Measurements from ENCODE around the gene TMEM45B. TPM values are rescaled to one million over a fixed set of nuclear protein-coding genes. Genes with fewer than 3 reads are reported as not detected.

The TMEM45B gene
- total and polyA plus RNA-seq, 2 of the 13 experiments (the other 11 are each of a cell fraction or from before 2014, with no cell fraction given) = 29.1 to 181 TPM

DNA sequence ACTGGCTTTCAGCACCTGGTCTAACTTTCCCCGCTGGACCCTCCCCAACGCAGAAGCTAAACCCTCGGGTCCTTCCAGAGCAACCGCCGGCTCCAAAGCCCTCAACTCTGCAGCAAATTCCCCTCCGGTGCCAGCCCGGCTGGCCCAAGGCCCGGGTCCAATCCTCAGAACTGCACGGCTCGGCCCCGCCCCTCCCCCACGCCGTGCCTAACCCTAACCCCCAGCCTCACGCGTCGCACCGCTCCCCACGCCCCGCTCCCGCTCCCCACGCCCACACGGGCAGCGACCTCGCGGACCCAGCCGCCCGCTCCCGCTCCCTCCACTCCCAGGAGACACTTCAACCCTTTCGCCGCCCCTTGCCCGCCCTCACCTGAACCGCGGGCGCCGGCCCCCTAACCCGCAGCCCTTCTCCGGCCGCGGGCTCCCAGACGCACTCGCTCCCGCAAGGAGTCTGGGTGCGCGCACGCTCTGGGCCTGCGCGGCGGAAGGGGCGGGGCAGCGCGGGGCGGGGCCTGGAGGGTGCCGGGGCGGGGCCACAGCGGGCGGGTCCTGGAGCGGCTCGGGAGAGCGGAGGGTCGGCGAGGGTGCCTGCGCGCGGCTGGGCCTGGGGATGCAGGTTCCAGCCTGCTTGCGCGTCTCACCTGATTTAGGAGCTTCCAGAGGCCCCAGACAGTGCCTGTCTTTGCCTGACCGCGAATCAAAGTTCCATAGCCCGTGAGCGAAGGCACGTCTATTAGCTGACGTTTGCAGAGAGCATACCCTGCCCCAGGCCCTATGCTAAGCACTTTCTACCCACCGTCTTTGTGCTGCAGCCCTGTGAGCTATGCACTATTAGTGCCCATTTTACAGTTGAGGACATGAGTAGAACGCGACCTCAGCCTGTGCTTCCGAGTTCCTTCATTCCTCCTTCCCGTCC lies 79.7 kb downstream of the TMEM45B start, which contains the start of gene NFRKB (continued):
- TF ChIP-seq, protein P1, sequence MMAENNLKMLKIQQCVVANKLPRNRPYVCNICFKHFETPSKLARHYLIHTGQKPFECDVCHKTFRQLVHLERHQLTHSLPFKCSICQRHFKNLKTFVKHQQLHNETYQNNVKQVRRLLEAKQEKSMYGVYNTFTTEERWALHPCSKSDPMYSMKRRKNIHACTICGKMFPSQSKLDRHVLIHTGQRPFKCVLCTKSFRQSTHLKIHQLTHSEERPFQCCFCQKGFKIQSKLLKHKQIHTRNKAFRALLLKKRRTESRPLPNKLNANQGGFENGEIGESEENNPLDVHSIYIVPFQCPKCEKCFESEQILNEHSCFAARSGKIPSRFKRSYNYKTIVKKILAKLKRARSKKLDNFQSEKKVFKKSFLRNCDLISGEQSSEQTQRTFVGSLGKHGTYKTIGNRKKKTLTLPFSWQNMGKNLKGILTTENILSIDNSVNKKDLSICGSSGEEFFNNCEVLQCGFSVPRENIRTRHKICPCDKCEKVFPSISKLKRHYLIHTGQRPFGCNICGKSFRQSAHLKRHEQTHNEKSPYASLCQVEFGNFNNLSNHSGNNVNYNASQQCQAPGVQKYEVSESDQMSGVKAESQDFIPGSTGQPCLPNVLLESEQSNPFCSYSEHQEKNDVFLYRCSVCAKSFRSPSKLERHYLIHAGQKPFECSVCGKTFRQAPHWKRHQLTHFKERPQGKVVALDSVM (CRISPR knock-in tag; IDR thresholded peaks at IDR 0.05) = peak; percentile 32; the same call in 1 of the 2 replicates
- TF ChIP-seq, protein P2, sequence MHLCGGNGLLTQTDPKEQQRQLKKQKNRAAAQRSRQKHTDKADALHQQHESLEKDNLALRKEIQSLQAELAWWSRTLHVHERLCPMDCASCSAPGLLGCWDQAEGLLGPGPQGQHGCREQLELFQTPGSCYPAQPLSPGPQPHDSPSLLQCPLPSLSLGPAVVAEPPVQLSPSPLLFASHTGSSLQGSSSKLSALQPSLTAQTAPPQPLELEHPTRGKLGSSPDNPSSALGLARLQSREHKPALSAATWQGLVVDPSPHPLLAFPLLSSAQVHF (CRISPR knock-in tag; IDR thresholded peaks at IDR 0.05) = no peak
- TF ChIP-seq, protein P3, sequence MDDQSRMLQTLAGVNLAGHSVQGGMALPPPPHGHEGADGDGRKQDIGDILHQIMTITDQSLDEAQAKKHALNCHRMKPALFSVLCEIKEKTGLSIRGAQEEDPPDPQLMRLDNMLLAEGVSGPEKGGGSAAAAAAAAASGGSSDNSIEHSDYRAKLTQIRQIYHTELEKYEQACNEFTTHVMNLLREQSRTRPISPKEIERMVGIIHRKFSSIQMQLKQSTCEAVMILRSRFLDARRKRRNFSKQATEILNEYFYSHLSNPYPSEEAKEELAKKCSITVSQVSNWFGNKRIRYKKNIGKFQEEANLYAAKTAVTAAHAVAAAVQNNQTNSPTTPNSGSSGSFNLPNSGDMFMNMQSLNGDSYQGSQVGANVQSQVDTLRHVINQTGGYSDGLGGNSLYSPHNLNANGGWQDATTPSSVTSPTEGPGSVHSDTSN (CRISPR knock-in tag; IDR thresholded peaks at IDR 0.05; ENCODE audit: borderline replicate concordance) = no peak
- TF ChIP-seq MATR3 (CRISPR knock-in tag; IDR thresholded peaks at IDR 0.05) (no peak), ZNF782 (CRISPR knock-in tag; IDR thresholded peaks at IDR 0.05; ENCODE audit: borderline replicate concordance) (no peak), GTF3A (CRISPR knock-in tag; conservative IDR thresholded peaks at IDR 0.05) (0 out of 2 replicates have a peak, but pooled peaks have one; percentile 31), HNRNPLL (IDR thresholded peaks at IDR 0.05; ENCODE audit: low read depth, low read length, poor library complexity, severe bottlenecking) (peak; percentile 28), RFX5 (IDR thresholded peaks at IDR 0.05; ENCODE audit: low read depth, low read length) (no peak), SP4 (CRISPR knock-in tag; IDR thresholded peaks at IDR 0.05) (peak; percentile 64; the same call in 1 of the 2 replicates), TOPORS (CRISPR knock-in tag; IDR thresholded peaks at IDR 0.05) (no peak), ZNF296 (CRISPR knock-in tag; conservative IDR thresholded peaks at IDR 0.05) (no peak), ZNF773 (CRISPR knock-in tag; IDR thresholded peaks at IDR 0.05; ENCODE audit: borderline replicate concordance) (no peak), TP53 (CRISPR knock-in tag; conservative IDR thresholded peaks at IDR 0.05) (no peak), NFIB (CRISPR knock-in tag; IDR thresholded peaks at IDR 0.05; ENCODE audit: borderline replicate concordance) (no peak), ZNF510 (CRISPR knock-in tag; IDR thresholded peaks at IDR 0.05; ENCODE audit: low read depth) (no peak), ZNF878 (CRISPR knock-in tag; IDR thresholded peaks at IDR 0.05) (no peak), ZBTB43 (CRISPR knock-in tag; conservative IDR thresholded peaks at IDR 0.05) (peak; percentile 25; the same call in 1 of the 2 replicates), SRF (IDR thresholded peaks at IDR 0.05; ENCODE audit: low read depth, low read length) (no peak)
- TF ChIP-seq, protein P4, sequence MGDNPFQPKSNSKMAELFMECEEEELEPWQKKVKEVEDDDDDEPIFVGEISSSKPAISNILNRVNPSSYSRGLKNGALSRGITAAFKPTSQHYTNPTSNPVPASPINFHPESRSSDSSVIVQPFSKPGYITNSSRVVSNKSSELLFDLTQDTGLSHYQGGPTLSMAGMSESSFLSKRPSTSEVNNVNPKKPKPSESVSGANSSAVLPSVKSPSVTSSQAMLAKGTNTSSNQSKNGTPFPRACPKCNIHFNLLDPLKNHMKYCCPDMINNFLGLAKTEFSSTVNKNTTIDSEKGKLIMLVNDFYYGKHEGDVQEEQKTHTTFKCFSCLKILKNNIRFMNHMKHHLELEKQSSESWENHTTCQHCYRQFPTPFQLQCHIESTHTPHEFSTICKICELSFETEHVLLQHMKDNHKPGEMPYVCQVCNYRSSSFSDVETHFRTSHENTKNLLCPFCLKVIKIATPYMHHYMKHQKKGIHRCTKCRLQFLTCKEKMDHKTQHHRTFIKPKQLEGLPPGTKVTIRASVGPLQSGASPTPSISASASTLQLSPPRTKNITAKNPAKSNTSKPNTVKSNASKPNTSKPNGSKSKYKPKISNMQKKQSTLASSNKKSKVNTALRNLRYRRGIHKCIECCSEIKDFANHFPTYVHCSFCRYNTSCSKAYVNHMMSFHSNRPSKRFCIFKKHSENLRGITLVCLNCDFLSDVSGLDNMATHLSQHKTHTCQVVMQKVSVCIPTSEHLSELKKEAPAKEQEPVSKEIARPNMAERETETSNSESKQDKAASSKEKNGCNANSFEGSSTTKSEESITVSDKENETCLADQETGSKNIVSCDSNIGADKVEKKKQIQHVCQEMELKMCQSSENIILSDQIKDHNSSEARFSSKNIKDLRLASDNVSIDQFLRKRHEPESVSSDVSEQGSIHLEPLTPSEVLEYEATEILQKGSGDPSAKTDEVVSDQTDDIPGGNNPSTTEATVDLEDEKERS (CRISPR knock-in tag; IDR thresholded peaks at IDR 0.05) = 0 out of 2 replicates have a peak, but pooled peaks have one; percentile 12
